ENCODE results near the gene SMIM3. TPM values are rescaled to one million over a fixed set of nuclear protein-coding genes. Genes with fewer than 3 reads are reported as not detected.
"Not testable (repeated sequence)": the region's sequence is repeated elsewhere in the genome, so short reads cannot be mapped to it uniquely, and the experiment has no call there.

SMIM3 gene
- total RNA-seq, 1 experiment from 2014 or later, result 15.6 TPM

DNA sequence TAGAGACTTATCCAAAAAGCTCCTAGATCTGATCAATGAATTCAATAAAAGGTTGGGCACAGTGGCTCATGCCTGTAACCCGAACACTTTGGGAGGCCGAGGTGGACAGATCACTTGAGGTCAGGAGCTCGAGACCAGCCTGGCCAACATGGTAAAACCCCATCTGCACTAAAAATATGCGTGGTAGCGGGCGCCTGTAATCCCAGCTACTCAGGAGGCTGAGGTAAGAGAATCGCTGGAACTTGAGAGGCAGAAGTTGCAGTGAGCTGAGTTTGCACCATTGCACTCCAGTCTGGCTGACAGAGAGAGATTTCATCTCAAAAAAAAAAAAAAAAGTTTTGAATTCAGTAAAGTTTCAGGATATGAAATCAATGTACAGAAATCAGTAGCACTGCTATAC is 39.7 kb upstream of the SMIM3 start:
- H3K4me2 ChIP-seq (ENCODE audit: low read length), result no peak overlapping the region
- ATAC-seq (no peak), DNase-seq (no peak)
- no peaks in the 10 kb centered on the region for H3K9me2 ChIP-seq (replicated peaks; ENCODE audit: low read length)
- H3K27ac ChIP-seq (ENCODE audit: low read length), result no peak overlapping the region
- no peaks in the 10 kb centered on the region for H3K4me1 ChIP-seq (ENCODE audit: insufficient read depth, low read length)
- H3K27me3 ChIP-seq (ENCODE audit: low read length), result no peaks in the 10 kb centered on the region
- H3K9me3 ChIP-seq (ENCODE audit: low read length), result no peaks in the 10 kb centered on the region
- ChIA-PET POLR2A (ENCODE audit: unreplicated experiment) (no interaction called here), CTCF (no interaction called here)
- BruUV-seq (replicated peaks), result no TSS peak
- H3K9ac ChIP-seq (ENCODE audit: low read length), result no peak overlapping the region
- TF ChIP-seq, protein P1, sequence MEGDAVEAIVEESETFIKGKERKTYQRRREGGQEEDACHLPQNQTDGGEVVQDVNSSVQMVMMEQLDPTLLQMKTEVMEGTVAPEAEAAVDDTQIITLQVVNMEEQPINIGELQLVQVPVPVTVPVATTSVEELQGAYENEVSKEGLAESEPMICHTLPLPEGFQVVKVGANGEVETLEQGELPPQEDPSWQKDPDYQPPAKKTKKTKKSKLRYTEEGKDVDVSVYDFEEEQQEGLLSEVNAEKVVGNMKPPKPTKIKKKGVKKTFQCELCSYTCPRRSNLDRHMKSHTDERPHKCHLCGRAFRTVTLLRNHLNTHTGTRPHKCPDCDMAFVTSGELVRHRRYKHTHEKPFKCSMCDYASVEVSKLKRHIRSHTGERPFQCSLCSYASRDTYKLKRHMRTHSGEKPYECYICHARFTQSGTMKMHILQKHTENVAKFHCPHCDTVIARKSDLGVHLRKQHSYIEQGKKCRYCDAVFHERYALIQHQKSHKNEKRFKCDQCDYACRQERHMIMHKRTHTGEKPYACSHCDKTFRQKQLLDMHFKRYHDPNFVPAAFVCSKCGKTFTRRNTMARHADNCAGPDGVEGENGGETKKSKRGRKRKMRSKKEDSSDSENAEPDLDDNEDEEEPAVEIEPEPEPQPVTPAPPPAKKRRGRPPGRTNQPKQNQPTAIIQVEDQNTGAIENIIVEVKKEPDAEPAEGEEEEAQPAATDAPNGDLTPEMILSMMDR (conservative IDR thresholded peaks at IDR 0.05; ENCODE audit: low read depth, low read length), result no peak
- TF ChIP-seq EZH2phosphoT487 (IDR thresholded peaks at IDR 0.05; ENCODE audit: borderline replicate concordance, low read length), result no peak
- TF ChIP-seq EZH2 (IDR thresholded peaks at IDR 0.05; ENCODE audit: low read length, unreplicated experiment), result no peak
- intact Hi-C loops (cut with micrococcal nuclease), result no loop called here
- H3K4me3 ChIP-seq (ENCODE audit: low read length), result no peak overlapping the region
- H3K36me3 ChIP-seq (ENCODE audit: low read depth, low read length), result peaks cover 19% of the 10 kb centered on the region
- H2AFZ ChIP-seq (ENCODE audit: low read length), result no peak overlapping the region
- peaks cover 79% of the 10 kb centered on the region for H3K79me2 ChIP-seq (ENCODE audit: low read length)
- peaks cover 15% of the 10 kb centered on the region; the same call in 1 of the 2 replicates for H4K20me1 ChIP-seq (ENCODE audit: low read length)
- no peaks in the 10 kb centered on the region for H3F3A ChIP-seq (ENCODE audit: low read length, unreplicated experiment)

DNA sequence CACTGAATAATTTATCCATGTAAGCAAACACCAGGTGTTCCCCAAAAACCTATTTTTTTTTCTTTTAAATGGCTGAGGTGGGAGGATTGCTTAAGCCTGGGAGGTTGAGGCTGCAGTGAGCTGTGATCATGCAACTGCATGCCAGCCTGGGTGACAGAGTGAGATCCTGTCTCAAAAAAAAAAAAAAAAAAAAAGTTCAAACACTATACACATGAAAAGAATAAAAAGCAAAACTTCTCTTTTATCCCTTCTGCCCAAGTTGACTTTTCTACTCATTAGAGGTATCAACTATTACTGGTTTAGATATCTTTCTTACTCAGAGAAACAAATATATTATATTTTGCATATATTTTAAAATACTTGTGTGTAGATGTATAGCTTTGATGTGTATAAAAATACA is 37.6 kb upstream of the SMIM3 start:
- Histone ChIP-seq H3K4me1 (ENCODE audit: insufficient read depth, low read length) (no peaks in the 10 kb centered on the region), H3K9me3 (ENCODE audit: low read length) (no peaks in the 10 kb centered on the region), H4K20me1 (ENCODE audit: low read length) (0 out of 2 replicates have a peak, but pooled peaks cover 7% of the 10 kb centered on the region), H2AFZ (ENCODE audit: low read length) (no peak overlapping the region), H3K27ac (ENCODE audit: low read length) (no peak overlapping the region), H3K4me2 (ENCODE audit: low read length) (no peak overlapping the region), H3F3A (ENCODE audit: low read length, unreplicated experiment) (no peaks in the 10 kb centered on the region), H3K27me3 (ENCODE audit: low read length) (no peaks in the 10 kb centered on the region), H3K4me3 (ENCODE audit: low read length) (no peak overlapping the region), H3K9me2 (replicated peaks; ENCODE audit: low read length) (no peaks in the 10 kb centered on the region), H3K9ac (ENCODE audit: low read length) (no peak overlapping the region), H3K79me2 (ENCODE audit: low read length) (peaks cover 58% of the 10 kb centered on the region), H3K36me3 (ENCODE audit: low read depth, low read length) (peaks cover 16% of the 10 kb centered on the region)
- CTCF ChIA-PET, result no interaction called here
- BruUV-seq (replicated peaks), result no TSS peak
- DNase-seq (no peak), ATAC-seq (no peak)
- TF ChIP-seq, protein P1 (conservative IDR thresholded peaks at IDR 0.05; ENCODE audit: low read depth, low read length), result no peak
- TF ChIP-seq EZH2phosphoT487 (IDR thresholded peaks at IDR 0.05; ENCODE audit: borderline replicate concordance, low read length), result no peak
- TF ChIP-seq EZH2 (IDR thresholded peaks at IDR 0.05; ENCODE audit: low read length, unreplicated experiment), result no peak
- POLR2A ChIA-PET (ENCODE audit: unreplicated experiment), result no interaction called here
- intact Hi-C loops (cut with micrococcal nuclease), result no loop called here

DNA sequence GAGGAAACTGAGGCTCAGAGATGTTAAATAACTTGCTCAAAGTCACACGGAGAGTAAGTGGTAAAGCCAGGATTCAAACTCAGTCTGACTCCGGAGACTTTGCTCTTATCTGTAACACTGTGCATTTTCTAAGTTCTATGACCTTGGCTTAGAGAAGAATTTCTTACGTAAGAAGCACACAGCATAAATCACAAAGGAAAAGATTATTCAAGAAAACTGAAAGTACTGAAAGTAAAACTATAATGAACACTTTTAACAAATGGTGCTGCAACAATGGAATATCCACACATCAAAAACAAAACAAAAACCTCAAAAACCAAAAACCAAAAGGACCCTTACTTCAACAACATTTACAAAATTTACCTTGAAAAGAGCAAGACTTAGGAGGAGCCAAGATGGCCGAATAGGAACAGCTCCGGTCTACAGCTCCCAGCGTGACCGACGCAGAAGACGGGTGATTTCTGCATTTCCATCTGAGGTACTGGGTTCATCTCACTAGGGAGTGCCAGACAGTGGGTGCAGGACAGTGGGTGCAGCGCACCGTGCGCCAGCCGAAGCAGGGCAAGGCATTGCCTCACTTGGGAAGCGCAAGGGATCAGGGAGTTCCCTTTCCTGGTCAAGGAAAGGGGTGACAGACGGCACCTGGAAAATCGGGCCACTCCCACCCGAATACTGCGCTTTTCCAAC is 36.0 kb upstream of the SMIM3 start:
- ATAC-seq; H3K9me3 ChIP-seq (ENCODE audit: low read length); H3K27me3 ChIP-seq (ENCODE audit: low read length); intact Hi-C loops (cut with micrococcal nuclease); H3K9ac ChIP-seq (ENCODE audit: low read length); H3K27ac ChIP-seq (ENCODE audit: low read length); H4K20me1 ChIP-seq (ENCODE audit: low read length); DNase-seq; H3K4me2 ChIP-seq (ENCODE audit: low read length); BruUV-seq (replicated peaks); POLR2A ChIA-PET (ENCODE audit: unreplicated experiment); CTCF ChIA-PET; H2AFZ ChIP-seq (ENCODE audit: low read length); H3F3A ChIP-seq (ENCODE audit: low read length, unreplicated experiment); H3K9me2 ChIP-seq (replicated peaks; ENCODE audit: low read length); H3K4me3 ChIP-seq (ENCODE audit: low read length); H3K4me1 ChIP-seq (ENCODE audit: insufficient read depth, low read length): not testable (repeated sequence)
- peaks cover 42% of the 10 kb centered on the region for H3K79me2 ChIP-seq (ENCODE audit: low read length)
- H3K36me3 ChIP-seq (ENCODE audit: low read depth, low read length), result peaks cover 10% of the 10 kb centered on the region

DNA sequence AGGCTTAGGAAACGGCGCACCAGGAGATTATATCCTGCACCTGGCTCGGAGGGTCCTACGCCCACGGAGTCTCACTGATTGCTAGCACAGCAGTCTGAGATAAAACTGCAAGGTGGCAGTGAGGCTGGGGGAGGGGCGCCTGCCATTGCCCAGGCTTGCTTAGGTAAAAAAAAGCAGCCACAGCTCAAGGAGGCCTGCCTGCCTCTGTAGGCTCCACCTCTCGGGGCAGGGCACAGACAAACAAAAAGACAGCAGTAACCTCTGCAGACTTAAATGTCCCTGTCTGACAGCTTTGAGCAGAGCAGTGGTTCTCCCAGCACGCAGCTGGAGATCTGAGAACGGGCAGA is 35.4 kb upstream of the SMIM3 start:
- ATAC-seq; BruUV-seq (replicated peaks); POLR2A ChIA-PET (ENCODE audit: unreplicated experiment): not testable (repeated sequence)

More for the DNA sequence above, 35.4 kb upstream of the SMIM3 start:
- H3K9me2 ChIP-seq (replicated peaks; ENCODE audit: low read length); H4K20me1 ChIP-seq (ENCODE audit: low read length); H3K4me2 ChIP-seq (ENCODE audit: low read length); H2AFZ ChIP-seq (ENCODE audit: low read length); H3K4me3 ChIP-seq (ENCODE audit: low read length); H3F3A ChIP-seq (ENCODE audit: low read length, unreplicated experiment); H3K9me3 ChIP-seq (ENCODE audit: low read length); H3K27me3 ChIP-seq (ENCODE audit: low read length); intact Hi-C loops (cut with micrococcal nuclease); H3K27ac ChIP-seq (ENCODE audit: low read length); DNase-seq; H3K9ac ChIP-seq (ENCODE audit: low read length); CTCF ChIA-PET; H3K4me1 ChIP-seq (ENCODE audit: insufficient read depth, low read length): not testable (repeated sequence)
- Histone ChIP-seq H3K36me3 (ENCODE audit: low read depth, low read length) (peaks cover 10% of the 10 kb centered on the region), H3K79me2 (ENCODE audit: low read length) (peaks cover 37% of the 10 kb centered on the region)
